Keratinocyte (primary cell): Measurements from ENCODE around the gene JAZF1. TPM values are rescaled to one million over a fixed set of nuclear protein-coding genes. Genes with fewer than 3 reads are reported as not detected.

Source experiments
- DNase-seq: peaks from one replicate; pipeline ENCODE4 v3.0.0-alpha.2; 2011; ENCODE audit warnings: low read depth, missing footprints, low spot score
- FAIRE-seq: peaks from 2 replicates; lab custom pipeline; 2011; peaks lifted over from hg19 to GRCh38; lab: Jason Lieb, UNC
- H2AFZ ChIP-seq: 2 replicates; pipeline ENCODE4 v1.6.0; 2012; ENCODE audit warnings: low read length, control low read depth, inconsistent platforms; ENCODE audit not compliant: control insufficient read depth
- H3K27ac ChIP-seq: 2 replicates; pipeline ENCODE4 v1.5.1; 2011; ENCODE audit warnings: low read length; ENCODE audit not compliant: control insufficient read depth, insufficient read depth
- H3K27me3 ChIP-seq: 3 replicates; pipeline ENCODE4 v1.6.0; 2011; ENCODE audit warnings: low read length; ENCODE audit not compliant: control insufficient read depth, insufficient read depth; ENCODE audit errors: extremely low read depth
- H3K36me3 ChIP-seq, 2 experiments: 2 replicates in 1 of 2; 3 replicates in 1 of 2; pipeline ENCODE4 v1.5.1; 2011; ENCODE audit warnings: low read length in 2 of 2, mild to moderate bottlenecking in 1 of 2; ENCODE audit not compliant: control insufficient read depth in 2 of 2, insufficient read depth in 2 of 2; ENCODE audit errors: extremely low read depth in 1 of 2
- H3K4me1 ChIP-seq: 3 replicates; pipeline ENCODE4 v1.5.1; 2011; ENCODE audit warnings: low read length; ENCODE audit not compliant: control insufficient read depth, insufficient read depth; ENCODE audit errors: extremely low read depth
- H3K4me2 ChIP-seq: 3 replicates; pipeline ENCODE4 v1.6.0; 2011; ENCODE audit warnings: low read depth, low read length; ENCODE audit not compliant: control insufficient read depth, insufficient read depth; ENCODE audit errors: extremely low read depth
- H3K4me3 ChIP-seq, 3 experiments: fragments of 200-600 bp in 1 of 3; sonication (generic) in 1 of 3; 2 replicates in 2 of 3; 3 replicates in 1 of 3; pipeline ENCODE4 v1.5.1; 2011 to 2016; ENCODE audit warnings: low read length in 3 of 3, mild to moderate bottlenecking in 3 of 3, control low read depth in 2 of 3, inconsistent platforms in 1 of 3, low read depth in 1 of 3, mixed read lengths in 1 of 3, mixed run types in 1 of 3, moderate library complexity in 1 of 3; ENCODE audit not compliant: control insufficient read depth in 2 of 3, insufficient read depth in 2 of 3; ENCODE audit errors: extremely low read depth in 1 of 3
- H3K79me2 ChIP-seq: 2 replicates; pipeline ENCODE4 v1.6.0; 2012; ENCODE audit warnings: low read length; ENCODE audit not compliant: control insufficient read depth, insufficient read depth
- H3K9ac ChIP-seq: 3 replicates; pipeline ENCODE4 v1.6.0; 2011; ENCODE audit warnings: low read length; ENCODE audit not compliant: control insufficient read depth, insufficient read depth; ENCODE audit errors: extremely low read depth
- H3K9me1 ChIP-seq: 3 replicates; pipeline ENCODE4 v1.6.0; 2011; ENCODE audit warnings: low read length; ENCODE audit not compliant: control insufficient read depth, insufficient read depth; ENCODE audit errors: extremely low read depth
- H3K9me3 ChIP-seq: 2 replicates; pipeline ENCODE4 v1.5.1; 2012; ENCODE audit warnings: low read depth, low read length; ENCODE audit not compliant: control insufficient read depth
- H4K20me1 ChIP-seq: 3 replicates; pipeline ENCODE4 v1.6.0; 2011; ENCODE audit warnings: low read length; ENCODE audit not compliant: control insufficient read depth, insufficient read depth; ENCODE audit errors: extremely low read depth
- CTCF ChIP-seq, 3 experiments: IDR thresholded peaks in 1 of 3; conservative IDR thresholded peaks in 1 of 3; optimal IDR thresholded peaks in 1 of 3; 2 replicates in 2 of 3; 3 replicates in 1 of 3; pipeline versions ENCODE3 to v1.5.1; 2011; ENCODE audit warnings: low read length in 3 of 3, mild to moderate bottlenecking in 3 of 3, moderate library complexity in 2 of 3, control low read depth in 1 of 3, inconsistent platforms in 1 of 3; ENCODE audit not compliant: insufficient read depth in 2 of 3; ENCODE audit errors: extremely low read depth in 1 of 3
- EZH2 ChIP-seq: IDR thresholded peaks from one replicate; pipeline ENCODE4 v1.6.1; 2012; ENCODE audit warnings: inconsistent platforms, mild to moderate bottlenecking, low read length, moderate library complexity
- dilution Hi-C: fragments of 300-500 bp; cut with MboI; formaldehyde crosslinking; loops from one replicate; pipeline ENCODE4 v1.7.0; 2020; ENCODE audit warnings: low sequenced_read_pairs; ENCODE audit not compliant: extremely low pct_ligation_motif_present
- polyA plus RNA-seq, 5 experiments: library from polyadenylated mRNA; depleted of rRNA in 3 of 5; stranded (reverse) in 3 of 5; stranded (forward) in 1 of 5; unstranded in 1 of 5; fragments of >200 nt; gene quantifications; 1 replicate in 1 of 5; 2 replicates in 3 of 5; 3 replicates in 1 of 5; pipeline versions ENCODE4 v1.2.1 to v1.2.3, GENCODE V29; 2011 to 2012; ENCODE audit warnings: missing spikeins in 2 of 5, low read depth in 1 of 5, low replicate concordance in 1 of 5

Gene JAZF1
- polyA plus RNA-seq, 1 donor (not counting 4 experiments of a cell fraction or from before 2014, with no cell fraction given): 2.5 TPM

- dilution Hi-C loops: no loop called here
- H3K27me3 ChIP-seq: no peaks in the 10 kb centered on the region
- FAIRE-seq: no peak
- no peak overlapping the region for H3K4me2 ChIP-seq
- H3K4me3 ChIP-seq: no peak overlapping the region
- no peaks in the 10 kb centered on the region for H3K79me2 ChIP-seq
- H3K4me1 ChIP-seq: no peaks in the 10 kb centered on the region
- TF ChIP-seq CTCF (optimal IDR thresholded peaks at IDR 0.05 in 1 of 3, IDR thresholded peaks at IDR 0.05 in 1 of 3, conservative IDR thresholded peaks at IDR 0.05 in 1 of 3; ENCODE audit: extremely low read depth in 1 of 3, insufficient read depth in 2 of 3, low read length in 3 of 3) (no peak), EZH2 (no peak)
- no peaks in the 10 kb centered on the region for H3K9me3 ChIP-seq
- H3K9me1 ChIP-seq: no peaks in the 10 kb centered on the region
- no peaks in the 10 kb centered on the region for H3K36me3 ChIP-seq
- no peak overlapping the region for H2AFZ ChIP-seq
- no peak overlapping the region for H3K27ac ChIP-seq
- DNase-seq: no peak
- no peaks in the 10 kb centered on the region for H4K20me1 ChIP-seq
- no peak overlapping the region for H3K9ac ChIP-seq
These were observed 180.8 kb downstream of the JAZF1 start for GRCh38 chr7:27999829-28000228.

GRCh38 chr7:27998382-27998781 lies 182.2 kb downstream of the JAZF1 start:
- no peak for TF ChIP-seq EZH2
- H3K27ac ChIP-seq: no peak overlapping the region
- H3K79me2 ChIP-seq: no peaks in the 10 kb centered on the region
- H2AFZ ChIP-seq: no peak overlapping the region
- H3K9me3 ChIP-seq: no peaks in the 10 kb centered on the region
- no peaks in the 10 kb centered on the region for H3K36me3 ChIP-seq
- dilution Hi-C loops: no loop called here
- no peaks in the 10 kb centered on the region for H3K9me1 ChIP-seq
- H3K9ac ChIP-seq: no peak overlapping the region
- no peak overlapping the region for H3K4me3 ChIP-seq
- no peaks in the 10 kb centered on the region for H3K27me3 ChIP-seq
- no peaks in the 10 kb centered on the region for H3K4me1 ChIP-seq
- H3K4me2 ChIP-seq: no peak overlapping the region
- DNase-seq (no peak), FAIRE-seq (no peak)
- no peaks in the 10 kb centered on the region for H4K20me1 ChIP-seq

GRCh38 chr7:27997188-27997707 lies 183.3 kb downstream of the JAZF1 start:
- FAIRE-seq (no peak), DNase-seq (no peak)
- no peaks in the 10 kb centered on the region for H3K36me3 ChIP-seq
- H3K27ac ChIP-seq: no peak overlapping the region
- no peak overlapping the region for H2AFZ ChIP-seq
- H4K20me1 ChIP-seq: no peaks in the 10 kb centered on the region
- no peaks in the 10 kb centered on the region for H3K79me2 ChIP-seq
- H3K9me3 ChIP-seq: no peaks in the 10 kb centered on the region
- no peak overlapping the region for H3K4me2 ChIP-seq
- H3K4me1 ChIP-seq: no peaks in the 10 kb centered on the region
- dilution Hi-C loops: no loop called here
- no peaks in the 10 kb centered on the region for H3K9me1 ChIP-seq
- TF ChIP-seq EZH2: no peak
- no peak for TF ChIP-seq CTCF (optimal IDR thresholded peaks at IDR 0.05 in 1 of 3, IDR thresholded peaks at IDR 0.05 in 1 of 3, conservative IDR thresholded peaks at IDR 0.05 in 1 of 3; ENCODE audit: extremely low read depth in 1 of 3, insufficient read depth in 2 of 3, low read length in 3 of 3)
- H3K9ac ChIP-seq: no peak overlapping the region
- no peaks in the 10 kb centered on the region for H3K27me3 ChIP-seq
- H3K4me3 ChIP-seq: no peak overlapping the region
